Mononuclear cell (primary cell): ENCODE results near the gene B4GALT1. TPM values are rescaled to one million over a fixed set of nuclear protein-coding genes. Genes with fewer than 3 reads are reported as not detected.
A peak's percentile ranks its signal among the peaks of the same experiment; 100 is the strongest.
"Not testable (repeated sequence)": the region's sequence is repeated elsewhere in the genome, so short reads cannot be mapped to it uniquely, and the experiment has no call there.

ENCODE experiments used
- H3K27me3 ChIP-seq: 2 replicates; pipeline ENCODE4 v1.6.0; 2011; ENCODE audit warnings: low read length, control low read depth; ENCODE audit not compliant: insufficient read depth
- H3K4me1 ChIP-seq: 2 replicates; pipeline ENCODE4 v1.5.1; 2011; ENCODE audit warnings: mild to moderate bottlenecking, low read length, control low read depth; ENCODE audit not compliant: insufficient read depth
- H3K4me3 ChIP-seq: 2 replicates; pipeline ENCODE4 v1.5.1; 2011; ENCODE audit warnings: mild to moderate bottlenecking, low read length, moderate library complexity
- H3K9me3 ChIP-seq: 2 replicates; pipeline ENCODE4 v1.5.1; 2011; ENCODE audit warnings: low read depth, mild to moderate bottlenecking, control low read depth, low read length
- total RNA-seq: library from RNA; depleted of rRNA; stranded (reverse); fragments of >200 nt; gene quantifications from one replicate; pipeline ENCODE4 v1.2.3, GENCODE V29; 2012

B4GALT1 gene
- total RNA-seq, 1 donor = 62.5 TPM

DNA sequence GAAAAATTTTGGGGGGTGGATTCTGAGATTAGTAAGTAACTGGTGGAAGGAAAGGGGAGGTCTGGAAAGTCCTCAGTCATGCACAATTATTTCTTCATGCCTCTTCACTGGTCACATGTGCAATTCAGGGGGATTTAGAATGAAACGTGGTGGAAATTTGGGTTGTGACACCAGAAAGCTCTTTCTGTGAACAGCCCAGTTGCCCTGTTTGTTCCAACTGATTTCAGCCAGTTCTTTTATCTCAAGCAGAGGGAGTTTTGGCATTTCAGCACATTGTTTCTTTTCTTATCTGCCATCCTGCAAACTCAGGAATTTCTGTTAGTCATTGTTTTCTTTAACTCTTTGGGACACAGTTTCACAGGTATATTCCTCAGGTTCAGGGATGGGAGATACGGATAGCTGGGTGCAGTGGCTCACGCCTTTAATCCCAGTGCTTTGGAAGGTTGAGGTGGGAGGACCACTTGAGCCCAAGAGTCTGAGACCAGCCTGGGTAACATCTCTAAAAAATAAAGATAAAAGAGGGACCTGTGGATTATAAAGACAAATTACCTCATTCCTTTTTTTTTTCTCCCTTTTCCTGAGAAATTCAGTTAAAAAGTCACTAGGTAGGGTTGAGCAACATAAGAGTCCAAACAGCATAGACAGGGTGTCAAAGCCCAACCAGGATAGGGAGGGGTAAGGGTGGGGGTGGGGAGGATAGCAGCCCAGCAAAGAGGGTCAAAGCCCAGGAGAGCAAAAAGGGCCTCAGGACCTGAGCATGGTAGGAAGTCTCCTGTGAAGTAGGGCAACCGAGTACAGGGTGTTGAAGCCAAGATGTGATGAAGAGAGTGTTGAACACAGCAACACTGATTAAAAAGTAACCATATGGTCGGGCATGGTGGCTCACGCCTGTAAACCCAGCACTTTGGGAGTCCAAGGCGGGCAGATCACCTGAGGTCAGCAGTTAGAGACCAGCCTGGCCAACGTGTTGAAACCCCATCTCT is 5.4 kb upstream of the B4GALT1 start:
- Histone ChIP-seq H3K9me3 (no peaks in the 10 kb centered on the region), H3K4me1 (peaks cover 23% of the 10 kb centered on the region)

DNA sequence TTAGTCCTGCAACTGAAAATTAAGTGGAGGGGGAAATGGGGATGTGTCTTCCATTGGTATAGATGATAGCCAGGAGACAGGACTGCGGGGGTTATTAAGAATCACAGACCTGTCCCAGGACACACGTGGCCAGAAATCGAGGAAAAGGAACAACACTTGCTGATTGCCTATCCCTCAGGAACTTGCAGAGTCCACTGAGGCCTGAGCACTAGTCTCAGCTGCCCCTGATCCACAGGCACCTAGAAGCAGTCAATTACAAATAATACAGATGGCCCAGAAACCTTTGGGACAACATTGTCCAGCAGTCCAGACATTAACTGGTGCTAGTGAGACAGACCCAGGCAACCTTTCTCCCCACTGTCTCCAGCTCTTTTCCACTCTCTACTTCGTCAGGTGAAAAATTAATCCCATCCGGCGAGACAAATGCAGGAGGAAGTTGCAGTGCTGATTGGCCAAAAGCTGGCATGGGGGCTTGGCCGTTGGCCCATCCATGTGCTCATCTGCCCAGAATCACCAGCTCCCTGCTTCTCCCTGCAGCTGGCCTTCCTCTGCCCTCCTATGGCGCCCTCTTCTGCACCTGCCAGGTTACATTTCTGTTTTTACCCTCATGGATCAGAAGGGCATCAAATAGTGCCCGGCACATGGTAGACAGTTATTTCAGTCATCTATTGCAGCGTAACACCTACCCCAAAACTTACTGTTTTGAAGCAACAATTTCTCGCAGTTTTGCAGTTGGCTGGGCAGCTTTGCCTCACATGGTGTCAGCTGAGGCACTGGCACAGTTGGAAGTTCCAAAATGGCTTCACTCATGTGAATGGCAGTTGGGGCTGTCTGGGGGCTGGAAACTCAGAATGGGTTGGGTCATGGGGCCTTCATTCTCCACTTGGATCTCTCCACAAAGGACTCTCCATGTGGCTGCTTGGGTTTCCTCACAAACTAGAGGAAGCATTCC is 3.6 kb upstream of the B4GALT1 start:
- Histone ChIP-seq H3K4me3 (no peak overlapping the region), H3K9me3 (no peaks in the 10 kb centered on the region), H3K4me1 (peaks cover 28% of the 10 kb centered on the region), H3K27me3 (no peaks in the 10 kb centered on the region)

More for the DNA sequence above, 5.4 kb upstream of the B4GALT1 start:
- H3K4me3 ChIP-seq = no peak overlapping the region
- no peaks in the 10 kb centered on the region for H3K27me3 ChIP-seq

DNA sequence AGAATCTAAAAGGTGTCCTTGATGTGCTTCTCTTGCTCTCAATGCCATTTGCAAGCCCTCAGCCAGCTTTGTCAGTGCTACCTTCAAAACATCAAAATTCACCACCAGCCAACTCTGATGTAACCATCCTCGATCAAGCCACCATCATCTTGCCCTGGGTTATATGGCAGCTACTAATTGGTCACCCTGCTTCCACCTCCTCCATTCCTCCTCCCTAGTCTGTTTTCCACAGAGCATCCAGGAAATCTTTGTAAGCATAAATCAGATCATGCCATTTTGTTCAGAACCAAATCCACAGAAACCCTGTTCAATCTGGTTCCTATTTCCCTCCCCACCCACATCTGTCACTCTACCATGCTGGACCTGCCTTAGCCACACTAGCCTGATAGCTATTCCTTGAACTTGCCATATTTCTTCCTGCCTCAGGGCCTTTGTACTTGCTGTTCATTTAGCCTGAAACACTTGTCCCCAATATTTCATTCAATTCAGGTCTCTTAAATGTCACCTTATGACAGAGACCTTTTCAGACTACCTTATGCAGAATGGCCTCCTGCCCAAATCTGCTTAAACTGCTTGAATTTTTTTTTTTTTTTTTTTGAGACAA is 1.9 kb upstream of the B4GALT1 start:
- Histone ChIP-seq H3K4me1 (peaks cover 45% of the 10 kb centered on the region), H3K4me3 (no peak overlapping the region), H3K27me3 (no peaks in the 10 kb centered on the region), H3K9me3 (no peaks in the 10 kb centered on the region)

GRCh38 chr9:33167972-33168461 is 881 bp upstream of the B4GALT1 start:
- Histone ChIP-seq H3K4me1 (peaks cover 56% of the 10 kb centered on the region), H3K27me3 (no peaks in the 10 kb centered on the region), H3K9me3 (no peaks in the 10 kb centered on the region), H3K4me3 (peak overlapping the region; percentile 38)

DNA sequence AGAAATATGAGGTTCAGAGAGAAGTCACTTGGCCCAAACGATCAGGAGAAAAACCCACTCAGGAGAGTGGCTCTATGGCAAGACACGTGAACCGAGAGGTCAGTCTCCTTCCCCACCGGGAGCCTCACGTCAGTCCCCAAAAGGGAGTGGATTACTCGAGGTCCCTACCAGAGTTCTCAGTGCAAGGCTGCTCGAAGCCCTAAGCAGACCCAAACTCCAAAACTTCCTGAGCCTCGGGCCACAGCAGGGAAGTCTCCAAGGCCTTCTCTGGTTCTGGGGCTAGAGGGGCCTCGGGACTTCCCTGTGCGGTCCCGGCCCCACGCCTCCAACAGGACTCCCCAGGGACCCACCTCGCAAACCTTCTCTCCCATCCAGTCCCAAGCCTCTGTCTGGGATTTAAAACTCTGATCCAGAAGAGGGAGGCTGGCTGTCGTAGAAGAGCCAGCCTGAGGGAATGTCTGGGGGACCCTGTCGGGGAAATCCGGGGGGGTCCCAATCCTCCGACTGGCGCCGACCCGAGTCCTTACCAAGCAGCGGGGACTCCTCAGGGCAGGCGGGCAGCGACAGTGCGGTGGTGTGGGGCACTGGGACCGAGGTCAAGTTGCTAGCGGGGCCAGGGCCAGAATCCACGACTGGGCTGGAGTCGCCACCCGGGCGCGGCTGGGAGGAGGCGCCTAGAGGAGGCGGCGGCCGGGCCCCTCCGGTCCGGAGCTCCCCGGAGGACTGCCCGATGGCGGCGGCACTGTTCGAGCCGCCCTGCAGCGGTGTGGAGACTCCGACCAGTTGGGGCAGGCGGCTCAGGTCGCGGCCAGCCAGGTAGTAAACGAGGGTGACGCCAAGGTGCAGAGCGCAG is 679 bp downstream of the B4GALT1 start:
- Histone ChIP-seq H3K9me3 (no peaks in the 10 kb centered on the region), H3K4me1 (peaks cover 71% of the 10 kb centered on the region), H3K27me3 (no peaks in the 10 kb centered on the region), H3K4me3 (peak overlapping the region; percentile 91)

DNA sequence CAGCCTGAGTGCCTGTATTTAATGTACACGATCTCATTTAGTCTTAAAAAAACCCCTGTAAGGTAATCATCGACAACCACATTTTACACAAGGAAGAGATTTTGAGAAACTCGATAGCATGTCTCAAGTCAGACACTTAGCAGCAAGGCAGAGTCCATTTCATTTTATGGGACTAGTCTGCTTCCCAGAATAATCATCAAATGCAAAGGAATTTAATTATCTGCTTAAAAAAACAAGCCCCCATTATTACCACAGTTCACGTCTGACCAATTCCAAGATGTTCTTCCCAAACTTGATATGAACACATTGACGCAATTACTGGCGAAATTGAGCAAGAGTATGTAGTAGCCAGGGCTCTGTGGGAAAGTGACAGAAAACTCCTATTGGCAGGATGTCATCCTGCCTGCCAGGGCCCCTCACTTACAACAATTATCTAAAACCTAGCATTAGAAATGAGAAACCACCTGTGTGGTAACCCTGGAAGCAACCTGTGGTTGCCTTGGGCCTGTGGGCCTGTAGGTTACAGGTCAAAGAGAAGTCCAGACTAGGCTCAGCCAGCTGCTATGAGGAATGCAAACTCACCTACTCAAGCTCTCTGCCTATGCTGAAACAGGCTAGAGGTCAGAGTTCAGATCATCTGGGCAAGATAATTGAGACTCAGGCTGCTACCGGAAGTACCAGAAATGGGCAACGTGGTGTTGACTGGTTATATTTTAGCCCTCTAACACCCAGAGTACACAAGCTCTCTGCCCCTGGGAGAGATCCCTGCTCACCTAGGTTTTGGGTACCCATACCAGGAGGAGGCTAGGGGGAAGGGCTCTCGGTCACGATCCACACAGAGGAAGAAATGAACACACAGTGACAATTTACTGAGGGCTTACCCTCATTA is 1.6 kb downstream of the B4GALT1 start:
- H3K9me3 ChIP-seq = no peaks in the 10 kb centered on the region
- no peaks in the 10 kb centered on the region for H3K27me3 ChIP-seq
- H3K4me1 ChIP-seq = peaks cover 74% of the 10 kb centered on the region
- H3K4me3 ChIP-seq = peak overlapping the region; percentile 91

DNA sequence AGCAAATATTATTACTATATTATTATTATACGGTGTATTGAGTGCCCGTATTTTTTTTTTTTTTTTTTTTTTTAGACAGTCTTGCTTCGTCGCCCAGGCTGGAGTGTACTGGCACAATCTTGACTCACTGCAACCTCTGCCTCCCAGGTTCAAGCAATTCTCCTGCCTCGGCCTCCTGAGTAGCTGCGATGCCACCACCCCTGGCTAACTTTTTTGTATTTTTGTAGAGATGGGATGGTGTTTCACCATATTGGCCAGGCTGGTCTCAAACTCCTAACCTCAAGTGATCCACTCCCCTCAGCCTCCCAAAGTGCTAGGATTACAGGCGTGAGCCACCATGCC is 2.2 kb downstream of the B4GALT1 start:
- H3K4me1 ChIP-seq = peaks cover 80% of the 10 kb centered on the region
- H3K9me3 ChIP-seq, H3K27me3 ChIP-seq: not testable (repeated sequence)
- H3K4me3 ChIP-seq = peak overlapping the region; percentile 91

DNA sequence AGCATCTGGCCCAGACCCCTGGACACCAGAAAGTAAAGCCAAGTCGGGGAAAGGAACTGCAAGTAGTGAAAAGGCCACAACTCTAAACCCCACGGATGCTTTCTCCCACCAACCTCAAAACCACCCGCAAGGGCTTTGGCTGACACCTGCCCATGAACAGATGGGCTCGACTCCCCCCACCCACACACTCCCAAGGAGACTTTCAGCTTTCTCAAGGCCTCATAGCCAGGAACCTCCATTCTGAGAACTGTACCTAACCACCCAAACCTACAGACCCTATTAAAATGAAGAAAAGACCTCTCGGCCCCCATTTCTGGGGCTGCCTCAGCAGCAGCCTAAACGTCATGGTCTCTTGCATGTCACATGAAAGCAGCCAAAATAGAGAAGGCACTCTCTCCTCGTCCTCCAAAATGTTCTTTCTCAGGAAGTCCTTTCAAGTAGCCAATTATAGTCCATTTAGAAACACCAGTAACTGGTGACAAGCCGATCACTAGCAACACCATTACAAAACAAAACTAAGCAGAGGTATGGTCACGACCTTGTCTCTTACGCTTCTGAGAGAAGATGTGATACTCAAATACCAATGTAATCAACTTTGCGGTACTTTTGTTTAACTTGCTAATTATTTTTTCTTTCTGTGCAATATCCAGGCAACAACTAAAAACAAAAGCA is 2.9 kb downstream of the B4GALT1 start:
- peaks cover 86% of the 10 kb centered on the region for H3K4me1 ChIP-seq
- no peaks in the 10 kb centered on the region for H3K9me3 ChIP-seq
- peak overlapping the region; percentile 91 for H3K4me3 ChIP-seq
- no peaks in the 10 kb centered on the region for H3K27me3 ChIP-seq

DNA sequence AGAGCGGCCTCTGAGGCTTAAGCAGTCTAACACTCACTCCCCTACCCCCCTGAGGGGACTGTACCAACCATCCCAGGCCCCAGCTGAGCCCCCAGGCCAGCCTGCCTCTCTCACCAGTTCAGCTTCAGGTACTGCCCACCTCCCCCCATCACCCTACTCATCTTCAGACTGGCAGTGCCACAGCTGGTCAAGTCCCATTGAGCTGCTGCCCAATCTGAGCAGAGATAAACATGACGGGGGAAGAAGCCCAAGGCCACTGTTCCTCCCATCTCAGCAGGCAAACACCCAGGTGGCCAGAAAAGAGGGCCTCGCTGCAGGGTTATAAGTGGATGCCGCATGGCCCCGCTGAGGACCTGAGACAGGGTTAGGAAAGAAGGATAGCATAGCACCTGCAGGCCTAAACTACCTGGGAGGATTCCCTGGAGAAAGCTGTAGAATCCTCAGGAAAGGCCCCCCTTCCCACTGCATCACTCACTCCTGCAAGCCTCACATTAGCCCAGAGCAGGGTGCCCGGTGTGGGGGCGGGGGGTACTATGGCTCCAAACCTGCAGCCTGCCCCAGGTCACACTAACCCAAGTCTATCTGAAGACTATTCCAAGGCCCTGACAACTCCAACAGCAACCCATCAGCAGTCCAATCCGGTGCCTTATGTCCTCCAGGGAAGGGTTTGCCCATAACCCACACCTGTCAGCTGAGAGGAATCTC is 3.6 kb downstream of the B4GALT1 start:
- H3K4me3 ChIP-seq = peak overlapping the region; percentile 91
- H3K4me1 ChIP-seq = peaks cover 88% of the 10 kb centered on the region
- H3K9me3 ChIP-seq = no peaks in the 10 kb centered on the region
- no peaks in the 10 kb centered on the region for H3K27me3 ChIP-seq

- H3K4me3 ChIP-seq = no peak overlapping the region
- no peaks in the 10 kb centered on the region for H3K9me3 ChIP-seq
- H3K4me1 ChIP-seq = peaks cover 88% of the 10 kb centered on the region
- no peaks in the 10 kb centered on the region for H3K27me3 ChIP-seq
These were observed 4.3 kb downstream of the B4GALT1 start for GRCh38 chr9:33162721-33163311.

GRCh38 chr9:33161589-33162132 is 5.5 kb downstream of the B4GALT1 start:
- no peaks in the 10 kb centered on the region for H3K27me3 ChIP-seq
- H3K4me3 ChIP-seq = no peak overlapping the region
- H3K9me3 ChIP-seq = no peaks in the 10 kb centered on the region
- H3K4me1 ChIP-seq = peaks cover 95% of the 10 kb centered on the region

- H3K4me1 ChIP-seq = peaks cover 98% of the 10 kb centered on the region
- H3K27me3 ChIP-seq = no peaks in the 10 kb centered on the region
- H3K4me3 ChIP-seq = no peak overlapping the region
- no peaks in the 10 kb centered on the region for H3K9me3 ChIP-seq
These were observed 6.0 kb downstream of the B4GALT1 start for GRCh38 chr9:33161011-33161588.
